Measurements from ENCODE around the gene LRRC27. TPM values are rescaled to one million over a fixed set of nuclear protein-coding genes. Genes with fewer than 3 reads are reported as not detected.
"Not testable (repeated sequence)": the region's sequence is repeated elsewhere in the genome, so short reads cannot be mapped to it uniquely, and the experiment has no call there.

Gene LRRC27
- total RNA-seq, 4 donors from 2014 or later: 5.1 to 22.3 (median 18.5) TPM

GRCh38 chr10:132374612-132375011 is 42.6 kb downstream of the LRRC27 start:
- H3K36me3 ChIP-seq: no peaks in the 10 kb centered on the region
- no peak overlapping the region for H3K27ac ChIP-seq
- H3K9me3 ChIP-seq: no peaks in the 10 kb centered on the region
- DNase-seq: peak in 1 of 3 donors; percentile 41
- no peaks in the 10 kb centered on the region for H3K4me1 ChIP-seq
- H3K27me3 ChIP-seq: no peaks in the 10 kb centered on the region
- no peak overlapping the region for H3K4me3 ChIP-seq
- no peak for TF ChIP-seq CTCF (IDR thresholded peaks at IDR 0.05)
- TF ChIP-seq POLR2A (IDR thresholded peaks at IDR 0.05): no peak

- H3K4me3 ChIP-seq: no peak overlapping the region
- no peak overlapping the region for H3K27ac ChIP-seq
- TF ChIP-seq CTCF (IDR thresholded peaks at IDR 0.05): no peak
- no peak for TF ChIP-seq POLR2A (IDR thresholded peaks at IDR 0.05)
- no peaks in the 10 kb centered on the region for H3K4me1 ChIP-seq
- H3K36me3 ChIP-seq: no peaks in the 10 kb centered on the region
- peak in 2 of 3 donors; percentile 34 to 36 for DNase-seq
- H3K9me3 ChIP-seq: no peaks in the 10 kb centered on the region
- no peaks in the 10 kb centered on the region for H3K27me3 ChIP-seq
Measured at GRCh38 chr10:132375116-132375794, 43.3 kb downstream of the LRRC27 start.

DNA sequence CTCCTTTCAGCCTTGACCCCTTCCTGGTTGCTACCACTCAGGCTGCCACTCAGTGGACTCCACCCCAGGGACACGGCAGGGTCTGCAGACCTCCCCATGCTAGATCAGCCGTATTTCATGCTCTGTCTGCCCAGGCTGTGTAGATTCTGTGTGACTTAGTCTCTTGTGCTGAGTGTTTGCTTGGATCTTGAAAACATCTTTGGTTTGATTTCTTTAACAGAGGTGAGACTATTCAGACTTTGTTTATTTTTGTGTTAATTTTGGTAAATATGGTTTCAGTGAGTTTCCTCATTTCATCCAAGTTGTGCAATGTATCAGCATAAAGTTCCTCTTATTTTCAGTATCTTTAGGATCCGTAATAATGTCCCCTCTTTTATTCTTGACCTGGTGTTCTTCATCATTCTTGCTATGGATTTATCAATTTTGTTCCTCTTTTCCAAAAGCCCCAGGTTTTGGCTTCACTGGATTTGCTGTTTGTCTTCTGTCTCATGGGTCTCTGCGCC is 43.9 kb downstream of the LRRC27 start:
- TF ChIP-seq POLR2A (IDR thresholded peaks at IDR 0.05): no peak
- TF ChIP-seq CTCF (IDR thresholded peaks at IDR 0.05): no peak
- no peaks in the 10 kb centered on the region for H3K4me1 ChIP-seq
- H3K27me3 ChIP-seq: no peaks in the 10 kb centered on the region
- no peaks in the 10 kb centered on the region for H3K36me3 ChIP-seq
- H3K9me3 ChIP-seq: no peaks in the 10 kb centered on the region
- no peak overlapping the region for H3K27ac ChIP-seq
- DNase-seq: no peak
- no peak overlapping the region for H3K4me3 ChIP-seq

GRCh38 chr10:132376394-132376851 is 44.4 kb downstream of the LRRC27 start:
- Histone ChIP-seq H3K27ac (no peak overlapping the region), H3K9me3 (no peaks in the 10 kb centered on the region), H3K36me3 (no peaks in the 10 kb centered on the region), H3K4me1 (no peaks in the 10 kb centered on the region), H3K27me3 (no peaks in the 10 kb centered on the region), H3K4me3 (no peak overlapping the region)
- DNase-seq: peak in 2 of 3 donors; percentile 20 to 34
- TF ChIP-seq POLR2A (IDR thresholded peaks at IDR 0.05): no peak
- TF ChIP-seq CTCF (IDR thresholded peaks at IDR 0.05): no peak

DNA sequence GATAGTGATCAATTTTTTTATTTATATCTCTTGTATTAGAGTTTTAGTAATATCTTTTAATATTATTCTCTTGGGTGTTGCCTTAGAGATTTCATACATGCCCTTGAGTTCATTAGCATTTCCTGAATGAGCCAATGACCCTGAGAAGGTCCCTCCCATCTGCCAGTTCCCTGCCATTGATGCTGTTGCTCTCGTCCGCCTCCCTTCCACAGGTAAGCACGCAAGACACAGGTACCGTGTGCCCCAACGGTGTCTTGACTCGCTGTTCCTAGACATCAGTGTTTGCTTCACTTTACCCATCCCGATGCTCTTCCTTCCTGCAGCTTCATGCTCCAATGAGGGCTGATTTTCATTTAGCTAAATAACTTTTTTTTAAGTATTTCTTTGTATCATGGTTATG is 45.3 kb downstream of the LRRC27 start:
- Histone ChIP-seq H3K27ac (no peak overlapping the region), H3K27me3 (no peaks in the 10 kb centered on the region), H3K9me3 (no peaks in the 10 kb centered on the region), H3K4me1 (no peaks in the 10 kb centered on the region), H3K36me3 (no peaks in the 10 kb centered on the region), H3K4me3 (no peak overlapping the region)
- peak in 2 of 3 donors; percentile 6 to 36 for DNase-seq
- TF ChIP-seq POLR2A (IDR thresholded peaks at IDR 0.05) (no peak), CTCF (IDR thresholded peaks at IDR 0.05) (no peak)

DNA sequence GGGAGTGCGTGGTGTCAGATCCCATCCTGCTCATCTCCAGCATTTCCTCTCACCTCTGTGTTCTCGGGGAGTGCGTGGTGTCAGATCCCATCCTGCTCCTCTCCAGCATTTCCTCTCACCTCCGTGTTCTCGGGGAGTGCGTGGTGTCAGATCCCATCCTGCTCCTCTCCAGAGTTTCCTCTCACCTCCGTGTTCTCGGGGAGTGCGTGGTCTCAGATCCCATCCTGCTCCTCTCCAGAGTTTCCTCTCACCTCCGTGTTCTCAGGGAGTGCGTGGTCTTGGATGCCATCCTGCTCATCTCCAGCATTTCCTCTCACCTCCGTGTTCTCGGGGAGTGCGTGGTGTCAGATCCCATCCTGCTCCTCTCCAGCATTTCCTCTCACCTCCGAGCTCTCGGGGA is 47.0 kb downstream of the LRRC27 start:
- H3K4me3 ChIP-seq, H3K27ac ChIP-seq, H3K27me3 ChIP-seq, H3K36me3 ChIP-seq, H3K4me1 ChIP-seq, H3K9me3 ChIP-seq: not testable (repeated sequence)
- DNase-seq: peak in 2 of 3 donors; percentile 1 to 8

DNA sequence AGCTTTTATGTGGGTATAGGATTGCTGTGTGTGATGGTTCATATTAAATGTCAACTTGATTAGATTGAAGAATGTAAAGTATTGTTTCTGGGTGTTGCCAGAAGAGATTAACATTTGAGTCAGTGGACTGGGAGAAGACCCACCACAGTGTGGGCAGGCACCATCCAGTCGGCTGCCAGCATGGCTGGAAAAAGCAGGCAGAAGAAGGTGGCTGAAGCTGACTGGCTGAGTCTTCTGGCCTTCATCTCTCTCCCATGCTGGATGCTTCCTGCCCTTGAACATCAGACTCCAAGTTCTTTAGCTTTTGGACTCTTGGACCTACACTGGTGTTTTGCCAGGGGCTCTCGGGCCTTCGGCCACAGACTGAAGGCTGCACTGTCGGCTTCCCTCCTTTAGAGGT is 49.0 kb downstream of the LRRC27 start:
- H3K9me3 ChIP-seq, H3K4me3 ChIP-seq, H3K4me1 ChIP-seq, H3K27me3 ChIP-seq, H3K36me3 ChIP-seq, H3K27ac ChIP-seq: not testable (repeated sequence)
- DNase-seq: peak in 2 of 3 donors; percentile 1 to 16

Measured in Peyer's patch (tissue), 4 donors.